ENCODE results near the gene PSMC5. TPM values are rescaled to one million over a fixed set of nuclear protein-coding genes. Genes with fewer than 3 reads are reported as not detected.
"Not testable (repeated sequence)": the region's sequence is repeated elsewhere in the genome, so short reads cannot be mapped to it uniquely, and the experiment has no call there.

PSMC5 gene
- total RNA-seq, 2 donors from 2014 or later = 163 to 202 TPM

- Mint-ChIP-seq H3K27me3 (no peaks in the 10 kb centered on the region), H3K27ac (no peak overlapping the region), H3K4me1 (ENCODE audit: low read depth in 2 of 2) (peaks cover 14% of the 10 kb centered on the region in 2 donors), H3K36me3 (peaks cover 6% of the 10 kb centered on the region), H3K9me3 (peaks cover 4% of the 10 kb centered on the region), H3K4me3 (no peak overlapping the region)
- DNase-seq (ENCODE audit: low spot score) (no peak), ATAC-seq (no peak)
Measured at GRCh38 chr17:63850401-63850800, 23.2 kb downstream of the PSMC5 start.

- no peak for DNase-seq (ENCODE audit: low spot score)
- Mint-ChIP-seq H3K27ac (no peak overlapping the region), H3K27me3 (no peaks in the 10 kb centered on the region), H3K4me3 (no peak overlapping the region), H3K9me3 (peaks cover under 1% of the 10 kb centered on the region), H3K36me3 (peaks cover under 1% of the 10 kb centered on the region), H3K4me1 (ENCODE audit: low read depth in 2 of 2) (peaks cover 7% of the 10 kb centered on the region in 2 donors)
- ATAC-seq = no peak
Measured at GRCh38 chr17:63853260-63853659, 26.0 kb downstream of the PSMC5 start.

- Mint-ChIP-seq H3K36me3 (no peaks in the 10 kb centered on the region), H3K4me3 (no peak overlapping the region), H3K27me3 (peaks cover 0 to under 1% of the 10 kb centered on the region in 2 donors), H3K27ac (no peak overlapping the region), H3K9me3 (no peaks in the 10 kb centered on the region), H3K4me1 (ENCODE audit: low read depth in 2 of 2) (no peaks in the 10 kb centered on the region)
- no peak for ATAC-seq
- DNase-seq (ENCODE audit: low spot score) = no peak
Measured at GRCh38 chr17:63854709-63855108, 27.5 kb downstream of the PSMC5 start.

GRCh38 chr17:63855185-63855584 is 28.0 kb downstream of the PSMC5 start:
- H3K27ac Mint-ChIP-seq = no peak overlapping the region
- no peaks in the 10 kb centered on the region for H3K4me1 Mint-ChIP-seq (ENCODE audit: low read depth in 2 of 2)
- no peaks in the 10 kb centered on the region for H3K36me3 Mint-ChIP-seq
- H3K27me3 Mint-ChIP-seq = peaks cover 0 to 5% of the 10 kb centered on the region in 2 donors
- ATAC-seq = no peak
- no peak overlapping the region for H3K4me3 Mint-ChIP-seq
- no peaks in the 10 kb centered on the region for H3K9me3 Mint-ChIP-seq
- no peak for DNase-seq (ENCODE audit: low spot score)

- H3K27me3 Mint-ChIP-seq = not testable (repeated sequence)
Measured at GRCh38 chr17:63856425-63856824, 29.2 kb downstream of the PSMC5 start.

GRCh38 chr17:63859257-63859656 is 32.0 kb downstream of the PSMC5 start:
- Mint-ChIP-seq H3K36me3 (no peaks in the 10 kb centered on the region), H3K9me3 (no peaks in the 10 kb centered on the region), H3K27ac (no peak overlapping the region), H3K4me1 (ENCODE audit: low read depth in 2 of 2) (no peaks in the 10 kb centered on the region), H3K27me3 (peaks cover 0 to 7% of the 10 kb centered on the region in 2 donors), H3K4me3 (no peak overlapping the region)
- ATAC-seq = no peak
- no peak for DNase-seq (ENCODE audit: low spot score)

More at GRCh38 chr17:63856425-63856824, 29.2 kb downstream of the PSMC5 start:
- not testable (repeated sequence) for DNase-seq (ENCODE audit: low spot score); H3K27ac Mint-ChIP-seq; H3K9me3 Mint-ChIP-seq; H3K4me1 Mint-ChIP-seq (ENCODE audit: low read depth in 2 of 2); H3K36me3 Mint-ChIP-seq; ATAC-seq; H3K4me3 Mint-ChIP-seq

- not testable (repeated sequence) for DNase-seq (ENCODE audit: low spot score); H3K4me1 Mint-ChIP-seq (ENCODE audit: low read depth in 2 of 2); H3K27me3 Mint-ChIP-seq; H3K36me3 Mint-ChIP-seq; H3K9me3 Mint-ChIP-seq; H3K4me3 Mint-ChIP-seq; ATAC-seq; H3K27ac Mint-ChIP-seq
Measured at GRCh38 chr17:63866625-63867024, 39.4 kb downstream of the PSMC5 start.

- not testable (repeated sequence) for H3K9me3 Mint-ChIP-seq; H3K4me1 Mint-ChIP-seq (ENCODE audit: low read depth in 2 of 2); H3K36me3 Mint-ChIP-seq; H3K4me3 Mint-ChIP-seq; H3K27ac Mint-ChIP-seq; DNase-seq (ENCODE audit: low spot score); ATAC-seq; H3K27me3 Mint-ChIP-seq
Measured at GRCh38 chr17:63869491-63870291, 42.5 kb downstream of the PSMC5 start.

GRCh38 chr17:63870292-63870665 is 43.0 kb downstream of the PSMC5 start:
- H3K9me3 Mint-ChIP-seq; ATAC-seq; DNase-seq (ENCODE audit: low spot score); H3K4me1 Mint-ChIP-seq (ENCODE audit: low read depth in 2 of 2); H3K27me3 Mint-ChIP-seq; H3K27ac Mint-ChIP-seq; H3K4me3 Mint-ChIP-seq; H3K36me3 Mint-ChIP-seq: not testable (repeated sequence)

GRCh38 chr17:63871646-63872365 is 44.6 kb downstream of the PSMC5 start:
- H3K4me1 Mint-ChIP-seq (ENCODE audit: low read depth in 2 of 2); H3K4me3 Mint-ChIP-seq; H3K27ac Mint-ChIP-seq; H3K27me3 Mint-ChIP-seq; ATAC-seq; H3K9me3 Mint-ChIP-seq; H3K36me3 Mint-ChIP-seq; DNase-seq (ENCODE audit: low spot score): not testable (repeated sequence)

- H3K9me3 Mint-ChIP-seq; H3K27ac Mint-ChIP-seq; H3K27me3 Mint-ChIP-seq; ATAC-seq; H3K36me3 Mint-ChIP-seq; H3K4me1 Mint-ChIP-seq (ENCODE audit: low read depth in 2 of 2); H3K4me3 Mint-ChIP-seq; DNase-seq (ENCODE audit: low spot score): not testable (repeated sequence)
Measured at GRCh38 chr17:63873577-63873976, 46.3 kb downstream of the PSMC5 start, which contains the start of gene CSH2. CSH2 (minus strand) TSS chr17:63873677; CDS start chr17:63873614, 63 bp downstream.

GRCh38 chr17:63874061-63874626 is 46.9 kb downstream of the PSMC5 start:
- H3K4me1 Mint-ChIP-seq (ENCODE audit: low read depth in 2 of 2); ATAC-seq; H3K27ac Mint-ChIP-seq; H3K9me3 Mint-ChIP-seq; H3K36me3 Mint-ChIP-seq; DNase-seq (ENCODE audit: low spot score); H3K4me3 Mint-ChIP-seq; H3K27me3 Mint-ChIP-seq: not testable (repeated sequence)

GRCh38 chr17:63874693-63875092 is 47.5 kb downstream of the PSMC5 start:
- ATAC-seq; H3K4me1 Mint-ChIP-seq (ENCODE audit: low read depth in 2 of 2); H3K27ac Mint-ChIP-seq; H3K36me3 Mint-ChIP-seq; H3K27me3 Mint-ChIP-seq; H3K9me3 Mint-ChIP-seq; DNase-seq (ENCODE audit: low spot score); H3K4me3 Mint-ChIP-seq: not testable (repeated sequence)

GRCh38 chr17:63878413-63878812 is 51.2 kb downstream of the PSMC5 start:
- not testable (repeated sequence) for H3K27ac Mint-ChIP-seq; DNase-seq (ENCODE audit: low spot score); H3K4me1 Mint-ChIP-seq (ENCODE audit: low read depth in 2 of 2); H3K9me3 Mint-ChIP-seq; H3K27me3 Mint-ChIP-seq; H3K36me3 Mint-ChIP-seq; ATAC-seq; H3K4me3 Mint-ChIP-seq
